ENCODE data around the gene ADGRL3.

DNA sequence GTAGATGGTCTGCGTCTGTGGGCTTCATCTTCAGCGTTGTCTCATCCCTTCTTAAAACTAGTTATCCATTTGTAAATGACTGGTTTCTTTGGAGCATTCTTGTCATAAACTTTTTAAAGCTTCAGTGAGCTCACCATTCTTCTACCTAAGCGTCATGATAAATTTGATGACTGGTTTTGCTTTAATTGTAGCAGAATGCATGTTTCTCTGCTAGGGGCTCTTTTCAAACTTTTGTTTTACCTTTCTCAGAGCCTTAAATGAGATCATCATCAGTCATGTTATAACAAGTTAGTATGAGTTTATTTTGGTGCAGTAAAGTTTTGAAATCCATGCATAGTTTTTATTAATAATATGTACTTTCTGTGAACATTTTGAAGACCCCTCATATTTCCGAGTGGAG lies 6.3 kb upstream of the ADGRL3 start:
- TF ChIP-seq, protein P1, sequence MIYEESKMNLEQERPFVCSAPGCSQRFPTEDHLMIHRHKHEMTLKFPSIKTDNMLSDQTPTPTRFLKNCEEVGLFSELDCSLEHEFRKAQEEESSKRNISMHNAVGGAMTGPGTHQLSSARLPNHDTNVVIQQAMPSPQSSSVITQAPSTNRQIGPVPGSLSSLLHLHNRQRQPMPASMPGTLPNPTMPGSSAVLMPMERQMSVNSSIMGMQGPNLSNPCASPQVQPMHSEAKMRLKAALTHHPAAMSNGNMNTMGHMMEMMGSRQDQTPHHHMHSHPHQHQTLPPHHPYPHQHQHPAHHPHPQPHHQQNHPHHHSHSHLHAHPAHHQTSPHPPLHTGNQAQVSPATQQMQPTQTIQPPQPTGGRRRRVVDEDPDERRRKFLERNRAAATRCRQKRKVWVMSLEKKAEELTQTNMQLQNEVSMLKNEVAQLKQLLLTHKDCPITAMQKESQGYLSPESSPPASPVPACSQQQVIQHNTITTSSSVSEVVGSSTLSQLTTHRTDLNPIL (CRISPR knock-in tag; IDR thresholded peaks at IDR 0.05; ENCODE audit: low read depth): no peak
- no peak for TF ChIP-seq ZFP30 (CRISPR knock-in tag; IDR thresholded peaks at IDR 0.05)
- TF ChIP-seq, protein P2, sequence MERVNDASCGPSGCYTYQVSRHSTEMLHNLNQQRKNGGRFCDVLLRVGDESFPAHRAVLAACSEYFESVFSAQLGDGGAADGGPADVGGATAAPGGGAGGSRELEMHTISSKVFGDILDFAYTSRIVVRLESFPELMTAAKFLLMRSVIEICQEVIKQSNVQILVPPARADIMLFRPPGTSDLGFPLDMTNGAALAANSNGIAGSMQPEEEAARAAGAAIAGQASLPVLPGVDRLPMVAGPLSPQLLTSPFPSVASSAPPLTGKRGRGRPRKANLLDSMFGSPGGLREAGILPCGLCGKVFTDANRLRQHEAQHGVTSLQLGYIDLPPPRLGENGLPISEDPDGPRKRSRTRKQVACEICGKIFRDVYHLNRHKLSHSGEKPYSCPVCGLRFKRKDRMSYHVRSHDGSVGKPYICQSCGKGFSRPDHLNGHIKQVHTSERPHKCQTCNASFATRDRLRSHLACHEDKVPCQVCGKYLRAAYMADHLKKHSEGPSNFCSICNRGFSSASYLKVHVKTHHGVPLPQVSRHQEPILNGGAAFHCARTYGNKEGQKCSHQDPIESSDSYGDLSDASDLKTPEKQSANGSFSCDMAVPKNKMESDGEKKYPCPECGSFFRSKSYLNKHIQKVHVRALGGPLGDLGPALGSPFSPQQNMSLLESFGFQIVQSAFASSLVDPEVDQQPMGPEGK (CRISPR knock-in tag; IDR thresholded peaks at IDR 0.05; ENCODE audit: borderline replicate concordance): no peak
